Neural cell (in vitro differentiated cells): ENCODE data around the gene GPAM. TPM values are rescaled to one million over a fixed set of nuclear protein-coding genes. Genes with fewer than 3 reads are reported as not detected.

Source experiments
- H2AFZ ChIP-seq: fragments of 200-600, 300-800 bp; sonication (generic), shearing (Covaris generic); 2 replicates; pipeline ENCODE4 v1.6.0; 2014; ENCODE audit warnings: low read depth, mild to moderate bottlenecking, antibody characterized with exemption, low read length, moderate library complexity
- H3F3A ChIP-seq: fragments of 200-600 bp; shearing (Covaris generic); 2 replicates; pipeline ENCODE4 v1.6.1; 2016; ENCODE audit warnings: mild to moderate bottlenecking, moderate library complexity, mixed read lengths, antibody characterized with exemption, low read length; ENCODE audit not compliant: insufficient read depth, poor library complexity, severe bottlenecking
- H3K27ac ChIP-seq: fragments of 200-600, 300-800 bp; sonication (generic), shearing (Covaris generic); 2 replicates; pipeline ENCODE4 v1.5.1; 2014; ENCODE audit warnings: mild to moderate bottlenecking, low read length, moderate library complexity
- H3K27me3 ChIP-seq: fragments of 300-800, 200-600 bp; sonication (generic), shearing (Covaris generic); 2 replicates; pipeline ENCODE4 v1.6.0; 2014; ENCODE audit warnings: mild to moderate bottlenecking, low read depth, low read length, moderate library complexity; ENCODE audit not compliant: insufficient read depth
- H3K36me3 ChIP-seq: fragments of 300-800, 200-600 bp; sonication (generic), shearing (Covaris generic); 2 replicates; pipeline ENCODE4 v1.5.1; 2014; ENCODE audit warnings: mild to moderate bottlenecking, antibody characterized with exemption, low read length, moderate library complexity; ENCODE audit not compliant: insufficient read depth
- H3K4me2 ChIP-seq: fragments of 300-800, 200-600 bp; sonication (generic), shearing (Covaris generic); 2 replicates; pipeline ENCODE4 v1.6.0; 2014; ENCODE audit warnings: mild to moderate bottlenecking, low read length
- H3K4me3 ChIP-seq: fragments of 300-800, 200-600 bp; sonication (generic), shearing (Covaris generic); 2 replicates; pipeline ENCODE4 v1.5.1; 2014; ENCODE audit warnings: mild to moderate bottlenecking, low read length, moderate library complexity
- H3K79me2 ChIP-seq: fragments of 200-600 bp; shearing (Covaris generic); replicated peaks from 2 replicates; pipeline ENCODE4 v1.6.0; 2014; ENCODE audit warnings: mild to moderate bottlenecking, low read length, moderate library complexity; ENCODE audit not compliant: insufficient read depth
- H3K9ac ChIP-seq: fragments of 300-800, 200-600 bp; sonication (generic), shearing (Covaris generic); 2 replicates; pipeline ENCODE4 v1.6.1; 2016; ENCODE audit warnings: mild to moderate bottlenecking, low read length, mixed read lengths
- H3K9me2 ChIP-seq: fragments of 200-600 bp; shearing (Covaris generic); 2 replicates; pipeline ENCODE4 v1.6.1; 2016; ENCODE audit warnings: mild to moderate bottlenecking, low read length, mixed read lengths; ENCODE audit not compliant: insufficient read depth
- H3K9me3 ChIP-seq: fragments of 200-600, 300-800 bp; sonication (generic), shearing (Covaris generic); 2 replicates; pipeline ENCODE4 v1.6.1; 2016; ENCODE audit warnings: mild to moderate bottlenecking, mixed run types, low read length, moderate library complexity, mixed read lengths
- H4K20me1 ChIP-seq: fragments of 200-600 bp; shearing (Covaris generic); 2 replicates; pipeline ENCODE4 v1.6.1; 2016; ENCODE audit warnings: mild to moderate bottlenecking, mixed run types; ENCODE audit not compliant: insufficient read depth
- EP300 ChIP-seq: fragments of 450-650 bp; conservative IDR thresholded peaks from 2 replicates; pipeline ENCODE4 v1.6.1; 2014; ENCODE audit warnings: antibody characterized with exemption, mild to moderate bottlenecking, moderate library complexity; ENCODE audit not compliant: poor library complexity, severe bottlenecking
- EZH2 ChIP-seq: fragments of 200-600, 300-800 bp; shearing (Covaris generic), sonication (generic); IDR thresholded peaks from 2 replicates; pipeline ENCODE4 v1.6.1; 2014; ENCODE audit warnings: antibody characterized with exemption, low read length, borderline replicate concordance, mild to moderate bottlenecking; ENCODE audit not compliant: insufficient read depth, poor library complexity, severe bottlenecking
- MXI1 ChIP-seq: fragments of 450-650 bp; conservative IDR thresholded peaks from 2 replicates; pipeline ENCODE4 v1.6.1; 2014; ENCODE audit warnings: antibody characterized with exemption, mild to moderate bottlenecking; ENCODE audit not compliant: poor library complexity, severe bottlenecking
- POLR2AphosphoS5 ChIP-seq: IDR thresholded peaks from 2 replicates; pipeline ENCODE4 v1.6.1; 2012
- RAD21 ChIP-seq: fragments of 450-650 bp; conservative IDR thresholded peaks from 2 replicates; pipeline ENCODE4 v1.6.1; 2014; ENCODE audit warnings: antibody characterized with exemption, mild to moderate bottlenecking, moderate library complexity
- SMC3 ChIP-seq: fragments of 450-650 bp; conservative IDR thresholded peaks from 2 replicates; pipeline ENCODE4 v1.6.1; 2014; ENCODE audit warnings: antibody characterized with exemption, mild to moderate bottlenecking, moderate library complexity; ENCODE audit not compliant: poor library complexity
- TAF1 ChIP-seq: IDR thresholded peaks from 2 replicates; pipeline ENCODE4 v1.6.1; 2012; ENCODE audit warnings: low read depth
- polyA plus RNA-seq: library from polyadenylated mRNA; depleted of rRNA; stranded (reverse); fragments of >200 nt; gene quantifications from 2 replicates; pipeline ENCODE4 v1.2.3, GENCODE V29; 2014
- TF ChIP-seq, protein P1 (sequence below): IDR thresholded peaks from 2 replicates; pipeline ENCODE4 v1.6.1; 2012; ENCODE audit warnings: borderline replicate concordance
- TF ChIP-seq, protein P2 (sequence below): fragments of 450-650 bp; IDR thresholded peaks from 2 replicates; pipeline ENCODE4 v1.5.1; 2014; ENCODE audit warnings: antibody characterized with exemption, mild to moderate bottlenecking, moderate library complexity; ENCODE audit not compliant: poor library complexity, severe bottlenecking

The GPAM gene
- polyA plus RNA-seq, 1 donor from 2014 or later = 17.3 TPM

DNA sequence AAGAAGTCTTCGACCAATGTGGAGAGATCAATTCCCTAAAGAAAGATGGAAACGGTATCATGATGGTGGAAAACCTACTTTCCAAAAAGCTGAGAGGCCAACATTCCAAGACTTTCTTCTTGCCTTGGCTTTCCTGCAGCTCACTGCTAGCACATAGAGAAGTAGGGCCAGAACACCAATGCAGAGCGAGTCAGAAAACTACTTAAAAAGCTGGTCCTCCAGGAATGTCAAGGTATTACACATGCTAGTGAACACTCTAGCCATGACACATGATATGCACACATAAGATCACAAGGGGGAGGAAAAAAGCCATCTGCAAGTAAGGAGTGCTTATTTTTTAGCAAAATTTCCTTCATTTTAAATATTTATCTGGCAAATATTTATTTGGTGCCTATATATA is 22.7 kb downstream of the GPAM start:
- H3K9ac ChIP-seq = no peak overlapping the region
- no peaks in the 10 kb centered on the region for H3K9me2 ChIP-seq
- H3K9me3 ChIP-seq = no peaks in the 10 kb centered on the region
- no peak overlapping the region for H3K4me2 ChIP-seq
- H2AFZ ChIP-seq = no peak overlapping the region
- TF ChIP-seq, protein P1, sequence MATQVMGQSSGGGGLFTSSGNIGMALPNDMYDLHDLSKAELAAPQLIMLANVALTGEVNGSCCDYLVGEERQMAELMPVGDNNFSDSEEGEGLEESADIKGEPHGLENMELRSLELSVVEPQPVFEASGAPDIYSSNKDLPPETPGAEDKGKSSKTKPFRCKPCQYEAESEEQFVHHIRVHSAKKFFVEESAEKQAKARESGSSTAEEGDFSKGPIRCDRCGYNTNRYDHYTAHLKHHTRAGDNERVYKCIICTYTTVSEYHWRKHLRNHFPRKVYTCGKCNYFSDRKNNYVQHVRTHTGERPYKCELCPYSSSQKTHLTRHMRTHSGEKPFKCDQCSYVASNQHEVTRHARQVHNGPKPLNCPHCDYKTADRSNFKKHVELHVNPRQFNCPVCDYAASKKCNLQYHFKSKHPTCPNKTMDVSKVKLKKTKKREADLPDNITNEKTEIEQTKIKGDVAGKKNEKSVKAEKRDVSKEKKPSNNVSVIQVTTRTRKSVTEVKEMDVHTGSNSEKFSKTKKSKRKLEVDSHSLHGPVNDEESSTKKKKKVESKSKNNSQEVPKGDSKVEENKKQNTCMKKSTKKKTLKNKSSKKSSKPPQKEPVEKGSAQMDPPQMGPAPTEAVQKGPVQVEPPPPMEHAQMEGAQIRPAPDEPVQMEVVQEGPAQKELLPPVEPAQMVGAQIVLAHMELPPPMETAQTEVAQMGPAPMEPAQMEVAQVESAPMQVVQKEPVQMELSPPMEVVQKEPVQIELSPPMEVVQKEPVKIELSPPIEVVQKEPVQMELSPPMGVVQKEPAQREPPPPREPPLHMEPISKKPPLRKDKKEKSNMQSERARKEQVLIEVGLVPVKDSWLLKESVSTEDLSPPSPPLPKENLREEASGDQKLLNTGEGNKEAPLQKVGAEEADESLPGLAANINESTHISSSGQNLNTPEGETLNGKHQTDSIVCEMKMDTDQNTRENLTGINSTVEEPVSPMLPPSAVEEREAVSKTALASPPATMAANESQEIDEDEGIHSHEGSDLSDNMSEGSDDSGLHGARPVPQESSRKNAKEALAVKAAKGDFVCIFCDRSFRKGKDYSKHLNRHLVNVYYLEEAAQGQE = no peak
- no peak for TF ChIP-seq SMC3
- no peak for TF ChIP-seq POLR2AphosphoS5
- no peak for TF ChIP-seq RAD21
- no peak for TF ChIP-seq TAF1
- TF ChIP-seq EZH2 = no peak
- TF ChIP-seq EP300 = no peak
- TF ChIP-seq MXI1 = no peak
- TF ChIP-seq, protein P2, sequence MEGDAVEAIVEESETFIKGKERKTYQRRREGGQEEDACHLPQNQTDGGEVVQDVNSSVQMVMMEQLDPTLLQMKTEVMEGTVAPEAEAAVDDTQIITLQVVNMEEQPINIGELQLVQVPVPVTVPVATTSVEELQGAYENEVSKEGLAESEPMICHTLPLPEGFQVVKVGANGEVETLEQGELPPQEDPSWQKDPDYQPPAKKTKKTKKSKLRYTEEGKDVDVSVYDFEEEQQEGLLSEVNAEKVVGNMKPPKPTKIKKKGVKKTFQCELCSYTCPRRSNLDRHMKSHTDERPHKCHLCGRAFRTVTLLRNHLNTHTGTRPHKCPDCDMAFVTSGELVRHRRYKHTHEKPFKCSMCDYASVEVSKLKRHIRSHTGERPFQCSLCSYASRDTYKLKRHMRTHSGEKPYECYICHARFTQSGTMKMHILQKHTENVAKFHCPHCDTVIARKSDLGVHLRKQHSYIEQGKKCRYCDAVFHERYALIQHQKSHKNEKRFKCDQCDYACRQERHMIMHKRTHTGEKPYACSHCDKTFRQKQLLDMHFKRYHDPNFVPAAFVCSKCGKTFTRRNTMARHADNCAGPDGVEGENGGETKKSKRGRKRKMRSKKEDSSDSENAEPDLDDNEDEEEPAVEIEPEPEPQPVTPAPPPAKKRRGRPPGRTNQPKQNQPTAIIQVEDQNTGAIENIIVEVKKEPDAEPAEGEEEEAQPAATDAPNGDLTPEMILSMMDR = no peak
- H3K27ac ChIP-seq = no peak overlapping the region
- no peaks in the 10 kb centered on the region for H3K27me3 ChIP-seq
- no peaks in the 10 kb centered on the region for H3K79me2 ChIP-seq
- no peaks in the 10 kb centered on the region for H4K20me1 ChIP-seq
- no peaks in the 10 kb centered on the region for H3F3A ChIP-seq
- peaks cover 7% of the 10 kb centered on the region for H3K36me3 ChIP-seq
- no peak overlapping the region for H3K4me3 ChIP-seq

DNA sequence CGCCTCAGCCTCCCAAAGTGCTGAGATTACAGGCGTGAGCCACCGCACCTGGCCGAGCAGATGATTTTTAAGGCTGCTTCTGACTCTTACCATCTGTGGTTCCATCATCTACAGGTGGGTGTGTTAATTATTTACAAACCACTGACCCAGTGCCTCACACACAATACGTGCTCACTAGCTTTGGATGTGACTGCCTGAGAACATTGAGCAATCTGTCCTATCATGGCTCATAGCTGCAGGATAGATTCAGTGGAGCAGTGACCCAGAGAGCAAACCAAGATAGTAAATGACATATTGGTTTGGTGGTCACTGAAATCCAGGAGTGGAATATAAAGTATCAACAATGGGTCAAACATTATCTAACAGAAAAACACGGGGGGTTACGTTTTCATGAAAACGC is 24.1 kb downstream of the GPAM start:
- Histone ChIP-seq H3F3A (no peaks in the 10 kb centered on the region), H4K20me1 (no peaks in the 10 kb centered on the region), H3K79me2 (no peaks in the 10 kb centered on the region), H3K9me3 (no peaks in the 10 kb centered on the region), H3K4me3 (no peak overlapping the region), H3K4me2 (no peak overlapping the region), H3K27ac (no peak overlapping the region), H3K27me3 (no peaks in the 10 kb centered on the region), H3K9me2 (no peaks in the 10 kb centered on the region), H3K36me3 (peaks cover 7% of the 10 kb centered on the region), H2AFZ (no peak overlapping the region), H3K9ac (no peak overlapping the region)
- TF ChIP-seq, protein P2 = no peak
- no peak for TF ChIP-seq SMC3
- no peak for TF ChIP-seq RAD21
- TF ChIP-seq EZH2 = no peak
- TF ChIP-seq, protein P1 = no peak
- no peak for TF ChIP-seq EP300
- TF ChIP-seq TAF1 = no peak
- TF ChIP-seq POLR2AphosphoS5 = no peak
- no peak for TF ChIP-seq MXI1
